SKM-1 treated with dmso at 0.1 percent for 144 hours (cell line): ENCODE measurements around the gene SH2D4B.
"Not testable (repeated sequence)": the region's sequence is repeated elsewhere in the genome, so short reads cannot be mapped to it uniquely, and the experiment has no call there.

Experiments used
- DNase-seq: peaks from one replicate; lab custom pipeline; 2025; ENCODE audit not compliant: unreplicated experiment; lab: John Stamatoyannopoulos, UW

Gene SH2D4B

GRCh38 chr10:80523773-80524172, 13.9 kb upstream of the SH2D4B start:
- DNase-seq, result no peak

DNA sequence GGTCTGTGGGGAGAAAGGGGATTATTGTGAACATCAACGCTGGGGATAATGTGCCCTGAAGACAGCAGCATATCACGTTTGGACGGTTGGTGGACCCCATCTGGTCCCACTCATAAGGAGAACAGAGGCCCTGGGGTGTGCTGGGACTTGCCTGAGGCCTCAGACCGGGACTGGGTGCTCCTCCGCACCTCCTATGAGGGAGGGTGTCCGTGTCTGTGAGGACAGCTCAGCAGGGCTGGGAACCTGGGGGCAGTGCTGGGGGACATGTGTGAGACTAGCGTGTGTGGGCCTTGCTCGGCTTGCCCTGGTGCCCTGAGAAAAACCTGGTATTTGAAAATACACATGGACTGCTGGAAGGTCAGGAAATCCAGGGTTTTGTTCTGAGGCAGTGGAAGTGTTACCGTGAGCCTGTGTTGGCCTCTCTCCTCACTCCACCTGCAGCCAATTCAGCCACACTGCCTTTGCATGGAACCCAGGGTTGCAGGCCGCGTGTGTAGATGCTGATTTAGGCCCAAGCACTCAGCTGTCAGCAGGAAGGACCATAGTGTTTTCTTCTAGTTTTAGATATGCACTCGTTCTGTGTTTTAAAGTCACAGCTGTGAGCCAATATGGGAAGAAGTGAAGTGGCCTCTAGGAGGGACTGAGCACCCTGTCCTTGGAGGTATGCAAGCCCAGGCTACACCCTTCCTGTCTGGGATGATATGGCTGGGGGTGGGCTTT, 13.4 kb upstream of the SH2D4B start:
- DNase-seq, result no peak

DNA sequence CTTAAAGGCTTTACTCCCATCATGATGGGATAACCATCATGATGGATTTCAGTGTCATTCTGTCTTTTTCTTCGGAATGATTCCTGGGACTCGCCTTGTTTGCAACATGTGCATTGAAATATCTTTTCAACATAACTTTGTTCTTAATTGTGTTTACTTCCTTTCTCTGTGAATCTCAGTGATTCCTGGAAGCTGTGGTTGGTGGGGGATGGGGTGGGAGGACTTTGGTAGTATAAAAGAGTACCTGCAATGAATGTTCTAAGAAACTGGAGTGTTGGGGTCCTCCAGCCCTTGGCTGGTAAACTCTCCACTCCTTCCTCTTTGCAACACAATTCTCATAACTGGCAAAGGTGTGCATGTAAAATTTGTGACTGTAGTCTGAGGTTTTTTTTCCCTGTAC, 11.5 kb upstream of the SH2D4B start:
- DNase-seq, result no peak

DNA sequence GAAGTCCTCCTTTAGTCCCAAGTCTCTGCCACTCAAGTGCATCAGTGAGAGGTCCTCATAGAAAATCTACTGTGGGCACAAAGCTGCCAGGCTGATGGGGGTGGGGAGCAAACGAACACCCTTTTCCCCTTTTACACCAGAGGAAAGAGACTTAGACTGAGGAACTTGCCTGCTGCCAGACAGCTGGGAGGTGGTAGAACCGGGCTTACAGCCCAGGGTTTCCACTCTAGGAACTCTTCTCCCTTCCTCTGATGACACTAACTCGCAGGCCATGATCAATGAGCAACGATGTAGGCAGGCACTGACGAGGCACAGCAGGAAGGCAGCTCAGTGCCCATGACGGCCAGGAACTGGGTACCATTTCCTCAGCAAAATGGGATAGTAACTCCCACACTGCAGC, 11.0 kb upstream of the SH2D4B start:
- no peak for DNase-seq

DNA sequence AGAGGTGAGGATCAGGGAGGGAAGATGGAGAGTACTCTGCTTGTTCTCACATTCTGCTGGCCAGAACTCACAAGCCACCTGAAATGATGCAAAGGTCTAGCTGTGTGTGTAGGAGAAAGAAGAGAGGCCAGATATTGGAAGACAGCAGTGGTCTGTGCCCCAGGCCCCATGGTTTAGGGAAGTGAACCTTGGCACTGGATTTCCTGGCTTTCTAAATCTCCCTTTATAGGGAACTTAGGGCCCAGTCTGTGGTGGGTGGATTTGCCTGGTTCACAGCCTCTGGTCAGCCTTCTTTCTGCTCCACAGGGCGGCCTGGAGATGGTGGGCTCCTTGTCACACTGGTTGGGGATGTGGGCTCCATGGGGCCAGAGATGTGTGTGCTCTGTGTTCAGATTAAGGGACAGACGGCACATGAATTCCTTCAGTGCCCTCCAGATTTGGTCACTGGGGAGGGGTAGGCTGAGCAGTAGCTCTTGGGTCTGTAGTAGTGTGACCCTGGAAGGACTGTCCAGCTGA, 9.5 kb upstream of the SH2D4B start:
- peak; percentile 86 for DNase-seq

GRCh38 chr10:80528901-80529300, 8.8 kb upstream of the SH2D4B start:
- DNase-seq, result no peak

DNA sequence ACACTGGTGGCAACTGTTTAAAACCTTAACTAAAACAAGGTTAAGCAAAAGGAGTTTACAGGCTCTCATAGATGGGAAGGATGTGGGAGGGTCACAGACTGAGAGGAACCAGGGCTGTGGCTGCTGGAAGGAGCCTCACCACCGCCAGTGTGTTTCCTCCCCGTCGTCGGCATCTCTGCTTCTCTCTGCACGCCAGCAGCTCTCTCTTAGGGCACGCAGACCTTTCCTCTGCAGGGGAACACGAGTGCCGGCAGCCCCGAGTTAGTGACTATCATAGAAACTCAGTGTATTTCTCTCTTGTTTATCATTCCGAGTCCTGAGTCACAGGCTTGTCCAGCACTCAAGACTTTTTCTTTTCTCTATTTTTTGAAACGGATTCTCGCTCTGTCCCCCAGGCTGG, 8.1 kb upstream of the SH2D4B start:
- DNase-seq, result peak; percentile 62

DNA sequence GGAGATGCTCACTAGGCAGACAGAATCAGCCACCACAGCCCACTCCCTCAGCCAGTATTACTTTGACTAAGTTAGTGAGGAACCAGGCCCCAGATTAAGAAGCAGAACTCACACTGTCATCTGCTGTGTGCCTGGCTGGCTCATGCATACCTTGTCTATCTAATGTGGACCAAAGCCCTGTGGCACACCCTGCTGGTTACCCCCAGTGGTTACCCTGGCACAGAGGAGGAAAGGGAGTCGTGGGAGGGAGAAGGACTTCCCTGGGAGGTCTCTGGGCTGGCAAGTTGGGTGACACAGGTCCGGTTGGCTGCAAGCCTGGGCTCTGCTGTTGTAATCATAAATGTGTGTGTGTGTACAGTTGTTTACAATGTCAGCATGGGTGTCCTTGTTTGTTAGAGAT, 7.5 kb upstream of the SH2D4B start:
- DNase-seq, result no peak

GRCh38 chr10:80530816-80531215, 6.9 kb upstream of the SH2D4B start:
- DNase-seq, result no peak

DNA sequence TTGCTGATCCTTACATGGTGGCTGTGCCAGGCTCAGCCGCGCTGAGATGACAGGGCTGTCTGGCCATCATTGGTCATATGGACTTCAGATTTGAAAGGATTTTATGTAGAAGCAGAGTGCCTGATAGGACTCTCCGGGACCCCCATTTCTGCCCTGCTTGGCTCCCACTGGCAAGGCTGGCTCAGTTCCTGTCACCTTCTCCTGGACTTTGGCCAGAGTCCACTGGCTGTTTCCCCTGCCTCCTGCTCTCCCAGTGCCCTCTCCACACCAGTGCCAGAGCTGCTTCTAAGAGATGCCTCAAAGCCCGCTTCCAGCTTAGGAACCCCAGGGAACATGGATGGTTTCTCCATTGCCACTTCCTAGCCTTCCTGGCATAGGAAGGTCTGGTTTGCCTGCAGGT, 5.1 kb upstream of the SH2D4B start:
- no peak for DNase-seq

DNA sequence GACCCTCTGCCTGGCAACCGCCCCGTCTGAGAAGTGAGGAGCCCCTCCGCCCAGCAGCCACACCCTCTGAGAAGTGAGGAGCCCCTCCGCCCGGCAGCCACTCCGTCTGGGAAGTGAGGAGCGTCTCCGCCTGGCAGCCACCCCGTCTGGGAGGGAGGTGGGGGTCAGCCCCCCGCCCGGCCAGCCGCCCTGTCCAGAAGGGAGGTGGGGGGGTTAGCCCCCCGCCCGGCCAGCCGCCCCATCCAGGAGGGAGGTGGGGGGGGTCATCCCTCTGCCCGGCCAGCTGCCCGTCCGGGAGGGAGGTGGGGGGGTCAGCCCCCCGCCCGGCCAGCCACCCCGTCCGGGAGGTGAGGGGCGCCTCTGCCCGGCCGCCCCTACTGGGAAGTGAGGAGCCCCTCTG, 3.6 kb upstream of the SH2D4B start:
- DNase-seq, result not testable (repeated sequence)

DNA sequence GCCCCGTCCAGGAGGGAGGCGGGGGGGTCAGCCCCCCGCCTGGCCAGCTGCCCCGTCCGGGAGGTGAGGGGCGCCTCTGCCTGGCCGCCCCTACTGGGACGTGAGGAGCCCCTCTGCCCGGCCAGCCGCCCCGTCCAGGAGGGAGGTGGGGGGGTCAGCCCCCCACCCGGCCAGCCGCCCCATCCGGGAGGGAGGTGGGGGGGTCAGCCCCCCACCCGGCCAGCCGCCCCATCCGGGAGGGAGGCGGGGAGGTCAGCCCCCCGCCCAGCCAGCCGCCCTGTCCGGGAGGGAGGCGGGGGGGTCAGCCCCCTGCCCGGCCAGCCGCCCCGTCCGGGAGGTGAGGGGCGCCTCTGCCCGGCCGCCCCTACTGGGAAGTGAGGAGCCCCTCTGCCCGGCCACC, 3.1 kb upstream of the SH2D4B start:
- not testable (repeated sequence) for DNase-seq

DNA sequence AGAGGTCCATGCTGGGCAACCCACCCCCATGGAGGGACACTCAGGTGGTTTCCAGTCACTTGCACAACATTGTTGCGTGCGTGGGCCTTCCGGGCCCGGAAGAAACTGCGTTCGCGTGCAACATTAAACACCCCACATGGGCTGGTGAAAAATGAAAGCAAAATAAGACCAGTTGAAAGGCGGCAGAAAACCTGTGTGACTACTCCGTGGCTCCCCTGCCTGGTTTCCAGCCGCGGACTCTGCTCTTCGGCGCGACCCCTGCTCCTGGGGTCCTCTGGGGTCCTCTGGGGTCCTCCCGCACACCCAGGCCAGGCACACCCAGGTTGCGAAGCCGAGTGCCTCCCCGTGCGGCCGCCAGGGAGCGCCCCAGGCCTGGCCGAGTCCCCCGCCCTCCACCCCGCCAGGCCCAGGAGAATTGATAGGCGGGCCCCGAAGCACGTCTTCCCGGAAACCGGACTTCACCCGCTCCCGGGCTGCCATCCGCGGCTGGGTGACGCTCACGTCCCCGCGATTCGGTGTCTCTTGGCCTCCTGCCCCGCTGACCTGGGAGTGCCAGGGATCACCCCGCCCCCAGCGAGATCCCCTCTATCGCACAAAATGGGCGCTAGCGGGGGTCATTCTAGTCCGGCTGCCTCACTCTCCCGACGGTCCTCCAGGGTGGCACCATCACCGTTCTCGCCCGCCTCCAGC, 1.9 kb upstream of the SH2D4B start:
- peak; percentile 43 for DNase-seq

- no peak for DNase-seq
Observed at GRCh38 chr10:80536361-80536835, 1.3 kb upstream of the SH2D4B start.

DNA sequence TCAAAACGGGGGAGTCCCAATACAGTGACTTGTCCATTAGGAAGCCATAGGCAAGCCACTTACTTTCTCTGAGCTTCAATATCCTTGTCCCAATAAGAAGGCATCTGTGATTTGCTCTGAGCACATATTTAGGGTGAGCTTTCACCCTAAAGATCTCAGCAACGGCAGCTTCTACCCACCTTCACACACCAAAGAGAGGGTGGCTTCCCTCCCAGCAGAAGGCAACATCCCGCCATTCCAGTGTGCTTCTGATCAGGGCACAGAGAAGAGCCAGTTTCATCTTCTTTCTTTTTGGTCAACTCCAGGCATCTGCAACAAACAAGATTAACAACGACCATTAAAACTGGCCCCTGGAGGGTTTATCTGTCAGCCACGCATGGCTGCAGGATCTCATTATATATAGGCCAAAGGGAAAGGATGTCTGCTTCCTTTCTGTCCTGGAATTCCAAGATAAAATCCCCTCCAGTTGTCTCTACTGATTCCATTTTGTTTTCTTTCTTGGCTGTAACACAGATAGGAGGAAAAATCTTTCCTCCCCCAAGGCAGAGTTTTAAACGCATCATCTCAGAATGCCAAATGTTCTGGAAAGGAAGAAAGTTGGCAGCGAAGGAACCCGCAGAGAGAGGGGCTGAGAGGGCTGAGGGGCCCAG, 491 bp upstream of the SH2D4B start:
- DNase-seq, result no peak

DNA sequence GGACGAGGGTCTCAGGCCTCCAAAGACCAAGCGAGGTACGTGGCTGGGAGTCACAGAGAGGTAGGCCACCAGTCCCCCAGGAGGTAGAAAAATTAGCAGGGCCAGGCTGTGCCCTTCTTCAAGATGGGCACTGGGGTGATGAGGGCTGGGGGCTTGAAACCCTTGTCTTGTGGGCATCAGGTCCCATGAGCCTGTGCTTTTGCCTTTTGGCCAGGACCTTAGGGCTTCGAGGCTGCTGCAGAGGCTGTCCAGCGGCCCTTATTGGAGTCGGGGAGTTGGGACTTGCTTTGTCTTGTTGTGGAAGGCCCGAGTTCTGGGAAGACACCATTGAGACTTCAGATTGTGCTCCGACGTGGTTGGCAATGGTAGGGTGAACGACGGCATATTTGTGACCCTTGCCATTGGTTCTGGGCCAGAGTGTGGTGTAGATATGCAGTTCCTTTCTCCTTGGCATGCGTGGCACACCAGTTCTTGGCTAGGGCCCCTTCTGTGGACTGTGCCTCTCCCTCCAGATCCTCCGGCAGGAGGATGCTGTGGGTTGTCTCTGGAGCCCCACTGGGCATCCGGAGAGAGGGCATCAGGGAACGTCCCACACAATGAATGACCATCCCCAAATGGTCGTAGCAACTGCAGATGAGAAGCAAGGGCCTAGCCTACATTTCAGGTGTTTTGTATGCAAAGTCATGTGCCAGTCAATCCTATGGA, 931 bp downstream of the SH2D4B start:
- no peak for DNase-seq

DNA sequence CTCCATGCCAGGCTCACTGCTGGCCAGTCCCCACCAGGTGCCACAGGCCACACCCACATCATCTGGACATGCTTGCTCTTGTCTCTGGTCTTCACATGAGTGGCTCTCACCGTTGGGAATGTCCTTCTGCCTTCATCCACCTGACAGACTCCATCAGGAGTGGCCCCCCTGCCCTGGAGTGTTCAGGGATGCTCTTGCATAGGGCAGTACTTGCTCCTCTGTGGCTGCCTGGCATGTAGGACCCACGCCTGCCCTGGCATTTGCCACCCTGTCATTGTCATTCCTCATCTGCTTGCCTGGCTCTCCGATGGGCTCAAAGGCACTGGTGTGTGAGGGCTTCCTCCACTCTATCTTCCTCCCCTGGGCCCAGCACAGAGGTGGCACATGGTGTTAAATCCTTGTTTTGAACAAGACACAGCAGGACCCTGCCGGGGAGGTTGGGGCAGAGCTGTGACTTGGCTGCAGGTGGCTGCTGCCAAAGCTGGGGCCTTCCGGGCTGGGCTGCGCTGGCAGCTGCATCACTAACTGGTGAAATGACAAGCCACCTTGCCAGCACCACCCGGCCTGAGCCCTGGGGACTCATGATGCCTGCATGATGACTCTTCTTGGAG, 1.8 kb downstream of the SH2D4B start:
- DNase-seq, result no peak

- DNase-seq, result no peak
Observed at GRCh38 chr10:80540136-80540535, 2.4 kb downstream of the SH2D4B start.

- no peak for DNase-seq
Observed at GRCh38 chr10:80540618-80540980, 2.9 kb downstream of the SH2D4B start.

- DNase-seq, result no peak
Observed at GRCh38 chr10:80540981-80541750, 3.5 kb downstream of the SH2D4B start.
